Activated gamma-delta T cell treated with Interleukin-2 at 50 U/mL for 16 hours (primary cell): ENCODE measurements around the gene RASAL2.

Source experiments
- DNase-seq: peaks from one replicate; pipeline ENCODE4 v3.0.0-alpha.2; 2020

Gene RASAL2

DNA sequence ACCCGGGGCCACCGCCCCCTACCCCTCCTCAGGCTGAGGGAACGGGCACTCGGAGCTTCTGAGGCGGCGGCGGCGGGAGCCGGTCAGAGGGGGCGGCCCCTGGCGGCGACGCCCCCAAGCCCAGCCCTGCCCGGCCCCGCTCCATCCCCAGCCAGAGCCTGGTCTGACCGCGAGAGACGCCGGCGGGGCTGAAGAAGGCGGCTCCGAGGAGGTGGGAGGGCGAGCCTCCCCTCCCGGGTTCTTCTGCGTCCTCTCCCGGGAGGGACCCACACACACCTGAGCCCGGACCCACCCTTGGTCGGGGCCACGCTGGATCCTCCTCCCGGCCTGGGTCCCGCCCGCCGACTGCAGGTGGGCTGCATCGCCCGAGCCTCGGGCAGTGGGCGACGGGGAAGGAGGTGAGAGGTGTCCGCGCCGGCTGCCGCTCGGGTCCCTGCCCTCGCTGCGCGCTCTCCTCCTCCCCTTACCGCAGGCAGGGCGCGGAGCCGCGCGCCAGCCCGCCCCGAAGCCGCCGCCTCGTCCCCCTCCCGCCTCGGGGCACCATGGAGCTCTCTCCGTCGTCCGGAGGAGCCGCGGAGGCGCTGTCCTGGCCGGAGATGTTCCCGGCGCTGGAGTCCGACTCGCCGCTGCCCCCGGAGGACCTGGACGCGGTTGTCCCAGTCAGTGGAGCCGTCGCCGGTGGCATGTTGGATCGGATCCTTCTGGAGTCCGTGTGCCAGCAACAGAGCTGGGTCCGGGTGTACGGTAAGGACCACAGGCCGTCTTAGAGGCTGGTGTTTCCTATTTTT lies at the start of gene RASAL2:
TSS of gene RASAL2 (plus strand) at position 154 of the 788 bp plus-strand sequence. CDS start at position 543, 389 bp downstream.
- no peak for DNase-seq

DNA sequence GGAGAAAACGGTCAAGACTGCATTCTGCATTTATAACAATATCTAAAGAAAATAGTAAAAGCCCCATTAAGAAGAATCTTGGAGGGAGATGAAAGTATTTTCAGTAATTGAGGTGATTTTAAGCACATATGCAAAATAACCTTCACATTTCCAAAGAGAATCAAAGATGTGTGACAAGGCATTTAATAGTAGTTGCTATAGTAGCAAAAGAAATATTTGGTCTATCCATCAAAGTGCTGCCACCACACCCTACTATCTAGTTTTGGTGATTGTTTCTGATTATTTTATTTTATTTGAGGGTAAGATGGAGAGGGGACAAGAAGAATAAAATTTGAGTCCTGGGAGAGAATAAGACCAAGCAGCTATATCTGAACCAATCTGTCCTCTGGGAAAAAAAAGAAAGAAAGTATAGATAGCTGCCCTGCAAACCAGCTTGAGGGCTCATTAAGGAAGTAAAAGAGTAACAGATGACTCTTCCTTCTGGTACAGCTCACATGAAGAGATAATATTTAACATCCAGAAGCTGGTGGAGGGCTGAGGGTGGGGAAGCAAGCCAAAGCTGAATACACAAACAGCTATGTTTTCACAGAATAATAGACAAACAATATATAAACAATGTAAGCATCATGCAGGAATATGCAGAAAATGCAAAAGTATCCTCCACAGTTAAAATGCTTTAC lies 47.2 kb upstream of the RASAL2 start:
- no peak for DNase-seq

DNA sequence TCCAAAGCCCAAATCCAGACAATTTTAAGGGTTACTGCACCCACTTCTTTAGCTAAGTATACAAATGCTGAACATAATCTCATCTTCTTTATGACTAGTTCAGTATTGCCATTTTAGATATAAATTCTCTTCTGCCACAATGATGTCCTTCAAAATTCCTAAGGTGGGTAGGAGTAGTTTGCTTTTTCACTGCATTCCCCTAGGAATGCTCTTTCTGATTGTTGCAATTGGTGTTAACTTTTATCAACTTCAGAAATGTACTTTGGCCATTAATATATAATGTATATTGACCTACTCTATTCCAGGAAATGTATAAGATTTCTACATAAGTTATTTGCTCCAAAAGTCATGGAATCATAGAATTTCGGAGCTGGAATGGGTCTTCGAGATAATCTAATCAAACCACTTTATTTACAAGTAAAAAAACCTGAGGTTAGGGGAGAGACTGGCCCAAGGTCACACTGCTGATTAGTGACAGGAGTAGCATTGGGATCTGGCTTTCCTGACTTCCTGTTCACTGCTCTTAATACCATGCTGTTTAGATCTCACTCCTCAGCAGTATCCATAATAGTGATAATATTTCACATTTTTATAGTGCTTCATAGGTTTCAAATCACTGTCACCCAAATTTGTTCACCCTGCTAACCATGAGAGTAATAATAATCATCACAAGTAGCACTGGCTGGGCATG lies 46.4 kb upstream of the RASAL2 start:
- DNase-seq: no peak

GRCh38 chr1:178048426-178048825 lies 45.5 kb upstream of the RASAL2 start:
- no peak for DNase-seq

DNA sequence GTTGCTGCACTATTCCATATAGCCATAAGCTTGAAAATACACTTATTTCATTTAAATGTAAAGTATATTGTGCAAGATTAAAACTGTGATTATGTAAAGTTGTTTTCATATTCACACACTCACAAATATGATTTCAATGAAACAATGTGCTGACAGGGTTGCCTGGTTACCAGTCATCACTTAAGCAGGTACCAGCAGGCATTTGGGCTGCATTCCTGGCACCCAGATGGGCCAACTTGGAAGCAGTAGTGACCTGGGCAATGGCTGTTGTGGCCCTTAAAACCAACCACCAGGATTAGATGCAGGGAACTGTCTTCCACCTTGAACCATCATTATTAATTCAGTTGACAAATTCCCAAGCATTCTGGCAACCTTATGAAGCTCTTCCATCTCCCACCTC lies 45.0 kb upstream of the RASAL2 start:
- no peak for DNase-seq

DNA sequence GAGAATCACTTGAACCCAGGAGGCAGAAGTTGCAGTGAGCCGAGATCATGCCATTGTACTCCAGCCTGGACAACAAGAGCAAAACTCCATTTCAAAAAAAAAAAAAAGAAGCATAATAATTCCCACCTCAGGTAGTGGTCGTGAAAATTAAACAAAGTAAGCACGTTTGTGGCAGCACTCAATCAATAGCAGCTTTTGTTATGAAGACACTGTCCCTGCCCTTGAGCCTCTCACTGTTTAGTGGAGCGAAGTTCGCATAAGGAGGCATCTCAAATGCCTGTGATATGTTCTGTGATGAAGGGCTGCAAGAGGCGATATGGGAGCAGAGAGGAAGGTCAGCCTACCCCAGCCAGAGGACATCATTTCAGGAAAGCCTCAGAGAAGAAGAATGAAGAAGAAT lies 43.8 kb upstream of the RASAL2 start:
- no peak for DNase-seq

DNA sequence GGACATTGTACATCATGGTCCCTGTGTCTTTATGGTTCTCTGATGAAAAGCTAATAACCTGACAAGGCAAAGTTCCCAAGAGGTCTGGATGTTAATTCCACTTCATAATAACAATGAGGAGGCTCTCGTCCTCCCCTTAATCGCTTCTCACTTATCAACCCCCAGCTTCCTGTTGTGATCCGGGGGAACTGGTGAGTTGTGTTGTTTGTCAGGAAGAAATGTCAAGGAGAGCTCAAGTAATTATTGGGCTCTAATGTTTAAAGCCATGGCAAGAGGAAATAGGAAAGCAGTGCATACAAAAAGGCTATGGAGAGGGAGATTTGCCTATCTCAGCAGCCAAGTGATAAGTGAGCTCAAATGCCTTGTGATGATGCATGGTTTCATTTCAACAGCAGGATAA lies 42.8 kb upstream of the RASAL2 start:
- DNase-seq: no peak

DNA sequence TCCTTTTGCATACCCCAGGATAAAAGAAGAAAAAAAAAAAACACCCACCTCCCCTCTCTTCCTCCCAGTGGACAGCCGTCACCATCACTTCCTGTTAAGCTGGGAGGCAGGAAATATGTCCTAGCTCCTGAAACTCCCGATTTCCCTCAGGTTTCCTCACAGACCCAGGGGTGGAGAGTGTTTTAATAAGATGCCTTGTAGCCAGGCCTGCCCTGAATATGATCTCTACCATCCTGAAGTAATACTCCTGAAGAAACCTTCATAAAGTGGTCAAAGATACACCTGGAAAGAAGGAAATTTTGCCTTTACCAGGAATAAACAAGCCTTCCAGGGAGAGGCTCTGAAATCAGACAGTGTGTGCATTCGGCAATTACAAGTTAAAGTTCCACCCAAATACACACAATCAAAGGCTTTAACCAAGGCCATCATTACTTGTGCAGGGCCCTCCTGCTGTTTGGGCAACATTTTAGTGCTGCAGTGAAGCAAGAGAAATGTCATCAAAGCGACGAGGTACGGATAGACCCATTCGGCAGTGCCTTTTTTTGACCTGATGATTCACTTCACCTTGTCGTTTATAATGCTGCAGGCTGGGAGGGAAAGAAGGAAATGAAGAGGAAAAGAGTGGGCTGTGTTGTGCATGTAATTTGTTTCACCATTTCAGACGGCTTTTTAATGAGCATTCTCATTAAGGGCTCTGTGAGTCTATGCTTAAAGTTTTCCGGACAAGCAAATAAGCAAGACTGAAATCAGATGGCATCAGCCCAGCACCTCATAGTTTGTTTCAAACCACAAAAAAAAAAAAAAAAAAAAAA lies 41.0 kb upstream of the RASAL2 start:
- no peak for DNase-seq

DNA sequence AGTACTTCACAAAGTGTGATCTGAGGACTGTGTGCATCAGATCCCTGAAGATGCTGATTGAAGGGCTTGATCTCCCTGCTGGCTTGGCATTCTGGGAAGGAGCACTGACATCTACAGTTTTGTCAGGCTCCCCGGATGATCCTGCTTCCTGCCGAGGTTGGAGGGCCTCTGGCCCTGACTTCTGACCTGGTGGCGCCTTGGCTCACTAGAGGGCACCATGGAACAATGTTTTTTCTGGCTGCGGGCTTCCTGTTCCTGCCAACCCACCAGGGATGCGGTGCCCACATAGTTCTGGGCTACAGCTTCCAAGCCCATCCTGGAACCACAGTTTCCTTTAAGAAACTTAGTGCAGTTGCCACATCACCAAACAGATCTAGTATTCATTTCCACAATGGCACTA lies 38.8 kb upstream of the RASAL2 start:
- DNase-seq: no peak

GRCh38 chr1:178055779-178056471 lies 38.0 kb upstream of the RASAL2 start:
- no peak for DNase-seq

GRCh38 chr1:178057141-178057765 lies 36.7 kb upstream of the RASAL2 start:
- no peak for DNase-seq

DNA sequence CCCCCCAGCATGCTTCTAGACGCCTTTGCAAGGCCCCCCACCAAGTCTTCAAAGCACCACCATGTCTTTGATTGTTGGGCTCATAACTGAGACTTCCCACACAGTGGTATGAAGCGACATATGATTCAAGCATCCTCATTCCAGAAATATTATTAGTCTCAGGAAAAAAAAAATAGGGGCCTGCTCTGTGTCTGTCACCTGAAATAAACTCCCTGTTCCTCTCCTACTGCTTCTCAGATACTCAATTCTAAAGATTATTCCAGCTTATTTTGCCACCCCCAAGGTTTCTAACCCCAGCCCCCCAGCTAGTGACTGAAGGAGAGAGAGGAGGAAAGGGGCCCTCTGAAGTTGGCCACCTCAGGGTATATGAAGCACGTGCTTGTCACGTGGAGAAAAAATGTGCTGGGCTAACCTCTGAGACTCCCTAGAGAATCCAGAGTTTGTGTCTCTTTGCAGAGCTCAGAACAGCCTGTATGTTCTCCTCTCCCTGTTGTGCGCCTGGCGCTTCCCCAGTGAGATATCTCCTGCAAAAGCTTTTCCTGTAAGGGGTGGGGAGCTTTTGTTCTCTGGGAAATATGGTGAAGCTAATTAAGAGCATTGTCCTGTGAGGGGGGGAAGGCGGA lies 35.9 kb upstream of the RASAL2 start:
- DNase-seq: no peak

- no peak for DNase-seq
Measured at GRCh38 chr1:178060789-178061556, 32.9 kb upstream of the RASAL2 start.

GRCh38 chr1:178061620-178062019 lies 32.3 kb upstream of the RASAL2 start:
- no peak for DNase-seq

- DNase-seq: no peak
Measured at GRCh38 chr1:178064191-178064821, 29.6 kb upstream of the RASAL2 start.

GRCh38 chr1:178065250-178065649 lies 28.7 kb upstream of the RASAL2 start:
- DNase-seq: no peak

DNA sequence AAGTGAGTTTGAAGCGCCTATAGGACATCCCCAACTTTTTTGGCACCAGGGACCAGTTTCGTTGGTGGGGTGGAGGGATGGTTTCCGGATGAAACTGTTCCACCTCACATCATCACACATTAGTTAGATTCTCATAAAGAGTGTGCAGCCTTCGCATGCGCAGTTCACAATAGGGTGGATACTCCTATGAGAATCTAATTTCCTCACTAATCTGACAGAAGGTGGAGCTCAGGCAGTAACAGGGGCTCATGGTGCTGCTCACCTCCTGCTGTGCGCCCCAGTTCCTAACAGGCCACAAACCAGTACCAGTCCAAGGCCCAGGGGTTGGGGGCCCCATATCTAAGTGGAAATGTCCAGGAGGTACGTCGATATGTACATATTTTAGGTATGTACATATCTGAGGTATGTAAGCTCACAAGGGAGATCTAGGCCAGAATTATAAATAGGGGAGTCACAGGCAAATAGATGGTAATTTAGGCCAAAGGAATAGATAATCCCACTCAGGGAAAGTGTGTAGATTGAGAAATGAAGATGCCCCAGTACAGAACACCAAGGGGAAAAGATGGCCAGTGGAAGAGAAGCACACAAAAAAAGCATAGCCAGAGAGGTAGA lies 27.5 kb upstream of the RASAL2 start:
- DNase-seq: no peak

DNA sequence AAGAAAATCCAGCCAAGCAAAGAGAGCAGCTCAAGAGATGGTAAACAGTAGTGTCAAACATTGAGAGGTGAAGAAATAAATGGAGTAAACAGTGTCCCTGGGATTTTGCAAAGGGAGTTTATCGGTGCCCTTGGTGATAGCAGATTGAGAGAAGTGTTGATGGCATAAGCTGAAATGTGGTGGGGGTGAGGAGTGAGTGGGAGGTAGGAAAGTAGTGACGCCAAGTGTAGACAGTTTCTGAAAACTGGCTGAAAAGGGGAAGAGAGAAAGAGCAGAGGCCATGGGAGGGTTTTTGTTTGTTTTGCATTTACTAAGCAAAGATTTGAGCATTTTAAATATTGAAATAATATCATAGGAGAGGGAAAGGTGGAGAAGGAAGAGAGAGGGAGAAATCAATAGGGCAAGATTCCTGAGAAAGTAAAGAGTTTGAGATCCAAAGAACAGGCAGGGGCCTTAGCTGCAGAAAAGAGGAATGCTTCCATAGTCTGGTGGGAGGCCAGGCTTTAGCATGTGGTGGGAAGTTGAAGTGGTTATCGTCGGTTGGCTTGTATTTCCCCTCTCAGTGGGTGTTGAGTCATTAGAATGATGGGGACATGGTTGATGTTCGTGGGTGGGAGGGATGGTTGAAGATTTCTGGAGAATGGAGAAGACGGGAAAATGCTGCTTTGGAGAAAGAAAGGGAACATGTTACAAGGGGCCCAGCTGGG lies 26.8 kb upstream of the RASAL2 start:
- DNase-seq: no peak

DNA sequence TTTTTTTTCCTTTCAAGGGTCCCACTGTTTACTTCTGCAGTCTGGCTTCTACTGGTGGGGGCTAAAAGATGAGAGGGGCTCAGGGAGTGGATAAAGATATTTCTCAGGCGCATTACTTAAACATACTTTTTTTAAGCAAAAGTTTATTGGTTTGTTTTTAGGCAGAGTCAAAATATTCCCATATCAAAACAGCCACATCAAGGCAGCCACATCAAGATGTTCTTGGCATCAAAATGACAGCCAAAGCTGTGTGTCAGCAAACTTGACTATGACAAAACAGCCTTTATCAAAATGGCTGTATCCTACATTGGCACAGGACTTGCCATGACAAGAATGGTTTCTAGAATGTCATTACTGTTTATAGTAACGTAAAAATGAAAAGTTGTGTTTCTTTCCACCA lies 22.1 kb upstream of the RASAL2 start:
- no peak for DNase-seq
